ENCODE measurements around the gene DDRGK1.

- no peak for TF ChIP-seq CTCF (IDR thresholded peaks at IDR 0.05; ENCODE audit: poor library complexity, severe bottlenecking)
- TF ChIP-seq RAD21 (conservative IDR thresholded peaks at IDR 0.05) = no peak
- no peak for TF ChIP-seq EZH2 (IDR thresholded peaks at IDR 0.05; ENCODE audit: borderline replicate concordance, insufficient read depth, low read length, poor library complexity, severe bottlenecking)
- no peak for TF ChIP-seq POLR2AphosphoS5 (IDR thresholded peaks at IDR 0.05)
Measured at GRCh38 chr20:3237011-3237957, 32.8 kb upstream of the DDRGK1 start.
